HepG2 (cell line): Measurements from ENCODE around the gene ACADVL. TPM values are rescaled to one million over a fixed set of nuclear protein-coding genes. Genes with fewer than 3 reads are reported as not detected.
A peak's percentile ranks its signal among the peaks of the same experiment; 100 is the strongest.

Source experiments
- CCAR2 ChIP-seq: fragments of 200-400 bp; formaldehyde crosslinking; optimal IDR thresholded peaks from 2 replicates; pipeline ENCODE3; 2018; ENCODE audit warnings: low read depth, mild to moderate bottlenecking, low read length, moderate library complexity
- CHD4 ChIP-seq: fragments of 200-600 bp; sonication (generic); IDR thresholded peaks from 2 replicates; pipeline ENCODE4 v1.7.0; 2017; ENCODE audit warnings: mild to moderate bottlenecking, low read length, borderline replicate concordance
- DZIP1 ChIP-seq: sonication (generic); formaldehyde crosslinking; IDR thresholded peaks from 2 replicates; pipeline ENCODE4 v1.5.0; 2020; ENCODE audit warnings: mild to moderate bottlenecking, missing genetic modification reagents
- KMT2A ChIP-seq: sonication (generic); formaldehyde crosslinking; IDR thresholded peaks from 2 replicates; pipeline ENCODE4 v1.4.0; 2020; ENCODE audit warnings: missing genetic modification reagents
- SP140L ChIP-seq: sonication (generic); formaldehyde crosslinking; IDR thresholded peaks from 2 replicates; pipeline ENCODE4 v1.4.0; 2020; ENCODE audit warnings: missing genetic modification reagents, borderline replicate concordance
- TCF12 ChIP-seq, 2 experiments: fragments of 450-650 bp in 1 of 2; sonication (generic) in 1 of 2; formaldehyde crosslinking in 1 of 2; IDR thresholded peaks; 2 replicates each; pipeline versions ENCODE4 v1.6.1 to v1.8.0; 2017 to 2022; ENCODE audit warnings: antibody characterized with exemption in 1 of 2, mild to moderate bottlenecking in 1 of 2, missing genetic modification reagents in 1 of 2, moderate library complexity in 1 of 2
- YY1 ChIP-seq: IDR thresholded peaks from 2 replicates; pipeline ENCODE4 v1.6.1; 2011; ENCODE audit warnings: low read length, low read depth, moderate library complexity, mild to moderate bottlenecking; ENCODE audit not compliant: insufficient read depth, insufficient replicate concordance
- ZNF333 ChIP-seq: sonication (generic); formaldehyde crosslinking; IDR thresholded peaks from 2 replicates; pipeline ENCODE4 v1.4.0; 2020; ENCODE audit warnings: mild to moderate bottlenecking, missing genetic modification reagents, borderline replicate concordance
- ZNF496 ChIP-seq: sonication (generic); formaldehyde crosslinking; IDR thresholded peaks from 2 replicates; pipeline ENCODE4 v1.8.1; 2023; ENCODE audit warnings: mild to moderate bottlenecking, moderate library complexity, missing genetic modification reagents; ENCODE audit not compliant: insufficient replicate concordance
- ZNF891 ChIP-seq: sonication (generic); formaldehyde crosslinking; IDR thresholded peaks from 2 replicates; pipeline ENCODE4 v1.5.0; 2020; ENCODE audit warnings: mild to moderate bottlenecking, missing genetic modification reagents
- polyA plus RNA-seq, 8 experiments: library from polyadenylated mRNA; depleted of rRNA in 3 of 8; stranded (reverse) in 7 of 8; unstranded in 1 of 8; fragments of >200 nt; fragmentation: Illumina TruSeq in 4 of 8; extraction: Trizol in 4 of 8; gene quantifications; 2 replicates each; pipeline versions ENCODE4 v1.2.1 to v1.2.3, GENCODE V29; 2011 to 2016; ENCODE audit warnings: low read depth in 4 of 8, missing spikeins in 1 of 8, mixed read lengths in 1 of 8; ENCODE audit not compliant: insufficient read depth in 1 of 8
- total RNA-seq, 5 experiments: library from RNA; depleted of rRNA; stranded (reverse); fragments of >200 nt; fragmentation: Illumina TruSeq; extraction: Trizol; gene quantifications; 2 replicates each; pipeline ENCODE4 v1.2.3, GENCODE V29; 2016; ENCODE audit warnings: low read depth in 1 of 5
- TF ChIP-seq, protein P1 (sequence below), 2 experiments: sonication (generic) in 1 of 2; formaldehyde crosslinking in 1 of 2; IDR thresholded peaks; 2 replicates each; pipeline versions ENCODE4 v1.6.1 to v1.9.0; 2014 to 2022; ENCODE audit warnings: antibody characterized with exemption in 1 of 2, borderline replicate concordance in 1 of 2, inconsistent platforms in 1 of 2, low read depth in 1 of 2, missing genetic modification reagents in 1 of 2
- TF ChIP-seq, protein P2 (sequence below): sonication (generic); formaldehyde crosslinking; IDR thresholded peaks from 2 replicates; pipeline ENCODE4 v1.8.1; 2022; ENCODE audit warnings: low read depth, mild to moderate bottlenecking, missing genetic modification reagents
- TF ChIP-seq, protein P3 (sequence below): IDR thresholded peaks from 2 replicates; pipeline ENCODE4 v1.6.1; 2016; ENCODE audit warnings: low read depth, control low read depth

Gene ACADVL
- total and polyA plus RNA-seq, 2 of the 13 experiments (the other 11 are each of a cell fraction or from before 2014, with no cell fraction given) = 219 to 412 TPM

- TF ChIP-seq, protein P1, sequence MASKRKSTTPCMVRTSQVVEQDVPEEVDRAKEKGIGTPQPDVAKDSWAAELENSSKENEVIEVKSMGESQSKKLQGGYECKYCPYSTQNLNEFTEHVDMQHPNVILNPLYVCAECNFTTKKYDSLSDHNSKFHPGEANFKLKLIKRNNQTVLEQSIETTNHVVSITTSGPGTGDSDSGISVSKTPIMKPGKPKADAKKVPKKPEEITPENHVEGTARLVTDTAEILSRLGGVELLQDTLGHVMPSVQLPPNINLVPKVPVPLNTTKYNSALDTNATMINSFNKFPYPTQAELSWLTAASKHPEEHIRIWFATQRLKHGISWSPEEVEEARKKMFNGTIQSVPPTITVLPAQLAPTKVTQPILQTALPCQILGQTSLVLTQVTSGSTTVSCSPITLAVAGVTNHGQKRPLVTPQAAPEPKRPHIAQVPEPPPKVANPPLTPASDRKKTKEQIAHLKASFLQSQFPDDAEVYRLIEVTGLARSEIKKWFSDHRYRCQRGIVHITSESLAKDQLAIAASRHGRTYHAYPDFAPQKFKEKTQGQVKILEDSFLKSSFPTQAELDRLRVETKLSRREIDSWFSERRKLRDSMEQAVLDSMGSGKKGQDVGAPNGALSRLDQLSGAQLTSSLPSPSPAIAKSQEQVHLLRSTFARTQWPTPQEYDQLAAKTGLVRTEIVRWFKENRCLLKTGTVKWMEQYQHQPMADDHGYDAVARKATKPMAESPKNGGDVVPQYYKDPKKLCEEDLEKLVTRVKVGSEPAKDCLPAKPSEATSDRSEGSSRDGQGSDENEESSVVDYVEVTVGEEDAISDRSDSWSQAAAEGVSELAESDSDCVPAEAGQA (IDR thresholded peaks at IDR 0.05; ENCODE audit: low read depth) = no peak
- TF ChIP-seq, protein P1 (CRISPR knock-in tag; IDR thresholded peaks at IDR 0.05; ENCODE audit: borderline replicate concordance) = no peak
- peak; percentile 62 for TF ChIP-seq ZNF333
- peak; percentile 33 for TF ChIP-seq KMT2A
- no peak for TF ChIP-seq ZNF496
- no peak for TF ChIP-seq CCAR2
- TF ChIP-seq ZNF891 = peak; percentile 15; the same call in 1 of the 2 replicates
- TF ChIP-seq, protein P2, sequence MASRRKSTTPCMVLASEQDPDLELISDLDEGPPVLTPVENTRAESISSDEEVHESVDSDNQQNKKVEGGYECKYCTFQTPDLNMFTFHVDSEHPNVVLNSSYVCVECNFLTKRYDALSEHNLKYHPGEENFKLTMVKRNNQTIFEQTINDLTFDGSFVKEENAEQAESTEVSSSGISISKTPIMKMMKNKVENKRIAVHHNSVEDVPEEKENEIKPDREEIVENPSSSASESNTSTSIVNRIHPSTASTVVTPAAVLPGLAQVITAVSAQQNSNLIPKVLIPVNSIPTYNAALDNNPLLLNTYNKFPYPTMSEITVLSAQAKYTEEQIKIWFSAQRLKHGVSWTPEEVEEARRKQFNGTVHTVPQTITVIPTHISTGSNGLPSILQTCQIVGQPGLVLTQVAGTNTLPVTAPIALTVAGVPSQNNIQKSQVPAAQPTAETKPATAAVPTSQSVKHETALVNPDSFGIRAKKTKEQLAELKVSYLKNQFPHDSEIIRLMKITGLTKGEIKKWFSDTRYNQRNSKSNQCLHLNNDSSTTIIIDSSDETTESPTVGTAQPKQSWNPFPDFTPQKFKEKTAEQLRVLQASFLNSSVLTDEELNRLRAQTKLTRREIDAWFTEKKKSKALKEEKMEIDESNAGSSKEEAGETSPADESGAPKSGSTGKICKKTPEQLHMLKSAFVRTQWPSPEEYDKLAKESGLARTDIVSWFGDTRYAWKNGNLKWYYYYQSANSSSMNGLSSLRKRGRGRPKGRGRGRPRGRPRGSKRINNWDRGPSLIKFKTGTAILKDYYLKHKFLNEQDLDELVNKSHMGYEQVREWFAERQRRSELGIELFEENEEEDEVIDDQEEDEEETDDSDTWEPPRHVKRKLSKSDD (CRISPR knock-in tag) = no peak
- TF ChIP-seq, protein P3, sequence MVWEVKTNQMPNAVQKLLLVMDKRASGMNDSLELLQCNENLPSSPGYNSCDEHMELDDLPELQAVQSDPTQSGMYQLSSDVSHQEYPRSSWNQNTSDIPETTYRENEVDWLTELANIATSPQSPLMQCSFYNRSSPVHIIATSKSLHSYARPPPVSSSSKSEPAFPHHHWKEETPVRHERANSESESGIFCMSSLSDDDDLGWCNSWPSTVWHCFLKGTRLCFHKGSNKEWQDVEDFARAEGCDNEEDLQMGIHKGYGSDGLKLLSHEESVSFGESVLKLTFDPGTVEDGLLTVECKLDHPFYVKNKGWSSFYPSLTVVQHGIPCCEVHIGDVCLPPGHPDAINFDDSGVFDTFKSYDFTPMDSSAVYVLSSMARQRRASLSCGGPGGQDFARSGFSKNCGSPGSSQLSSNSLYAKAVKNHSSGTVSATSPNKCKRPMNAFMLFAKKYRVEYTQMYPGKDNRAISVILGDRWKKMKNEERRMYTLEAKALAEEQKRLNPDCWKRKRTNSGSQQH (CRISPR knock-in tag) = no peak; the same call in 1 of the 2 replicates
- peak; percentile 99 for TF ChIP-seq CHD4
- no peak for TF ChIP-seq TCF12 (IDR thresholded peaks at IDR 0.05)
- peak; percentile 16; the same call in 1 of the 2 replicates for TF ChIP-seq TCF12 (CRISPR knock-in tag; IDR thresholded peaks at IDR 0.05)
- no peak for TF ChIP-seq SP140L (CRISPR knock-in tag)
- TF ChIP-seq YY1 = peak; percentile 9
- no peak; the same call in 1 of the 2 replicates for TF ChIP-seq DZIP1 (CRISPR knock-in tag)
Measured at GRCh38 chr17:7179317-7180254, 40.2 kb upstream of the ACADVL start, which contains the start of gene ASGR1 (continued).
